HepG2 (cell line): Measurements from ENCODE around the gene EIF1. TPM values are rescaled to one million over a fixed set of nuclear protein-coding genes. Genes with fewer than 3 reads are reported as not detected.

Source experiments
- ADNP ChIP-seq: sonication (generic); formaldehyde crosslinking; IDR thresholded peaks from 2 replicates; pipeline ENCODE4 v1.4.0; 2020; ENCODE audit warnings: missing genetic modification reagents
- BCL6 ChIP-seq: IDR thresholded peaks from 2 replicates; pipeline ENCODE4 v1.6.1; 2016; ENCODE audit warnings: missing genetic modification reagents, missing compliant biosample characterization
- EP300 ChIP-seq, 3 experiments: sonication (generic) in 1 of 3; formaldehyde crosslinking in 1 of 3; IDR thresholded peaks; 2 replicates each; pipeline versions ENCODE4 v1.5.1 to v1.6.1; 2011 to 2020; ENCODE audit warnings: low read depth in 2 of 3, low read length in 2 of 3, borderline replicate concordance in 1 of 3, improper control_type of control experiment in 1 of 3, mild to moderate bottlenecking in 1 of 3, missing genetic modification reagents in 1 of 3, moderate library complexity in 1 of 3
- FOXO1 ChIP-seq: sonication (generic); formaldehyde crosslinking; IDR thresholded peaks from 2 replicates; pipeline ENCODE4 v1.4.0; 2020; ENCODE audit warnings: missing genetic modification reagents
- GPN1 ChIP-seq: sonication (generic); formaldehyde crosslinking; IDR thresholded peaks from 2 replicates; pipeline ENCODE4 v1.5.1; 2020; ENCODE audit warnings: missing genetic modification reagents, borderline replicate concordance
- HBP1 ChIP-seq: IDR thresholded peaks from 2 replicates; pipeline ENCODE4 v1.6.1; 2016; ENCODE audit warnings: low read depth, control low read depth
- HHEX ChIP-seq: IDR thresholded peaks from 2 replicates; pipeline ENCODE4 v1.6.1; 2016; ENCODE audit warnings: control low read depth
- HIVEP1 ChIP-seq: sonication (generic); formaldehyde crosslinking; IDR thresholded peaks from 2 replicates; pipeline ENCODE4 v1.4.0; 2020; ENCODE audit warnings: mild to moderate bottlenecking, missing genetic modification reagents
- HNF4A ChIP-seq: sonication (generic); formaldehyde crosslinking; IDR thresholded peaks from 2 replicates; pipeline ENCODE4 v1.4.0; 2020; ENCODE audit warnings: missing genetic modification reagents
- JARID2 ChIP-seq: sonication (generic); formaldehyde crosslinking; IDR thresholded peaks from 2 replicates; pipeline ENCODE4 v1.8.1; 2023; ENCODE audit warnings: missing genetic modification reagents, inconsistent platforms; ENCODE audit not compliant: insufficient replicate concordance
- KDM4B ChIP-seq: sonication (generic); formaldehyde crosslinking; IDR thresholded peaks from 2 replicates; pipeline ENCODE4 v1.4.0; 2020; ENCODE audit warnings: missing genetic modification reagents
- MED1 ChIP-seq: sonication (generic); formaldehyde crosslinking; IDR thresholded peaks from 2 replicates; pipeline ENCODE4 v1.4.0; 2020; ENCODE audit warnings: missing genetic modification reagents
- MIXL1 ChIP-seq: IDR thresholded peaks from 2 replicates; pipeline ENCODE4 v1.6.1; 2016
- NFIC ChIP-seq: IDR thresholded peaks from 2 replicates; pipeline ENCODE4 v1.6.1; 2012; ENCODE audit warnings: mild to moderate bottlenecking, low read length, inconsistent platforms
- NFYB ChIP-seq: sonication (generic); formaldehyde crosslinking; IDR thresholded peaks from 2 replicates; pipeline ENCODE4 v1.4.0; 2020; ENCODE audit warnings: missing genetic modification reagents
- NR2F6 ChIP-seq, 2 experiments: IDR thresholded peaks; 2 replicates each; pipeline ENCODE4 v1.6.1; 2016; ENCODE audit warnings: antibody characterized with exemption in 1 of 2, mild to moderate bottlenecking in 1 of 2
- PCBP1 ChIP-seq: fragments of 200-400 bp; formaldehyde crosslinking; IDR thresholded peaks from 2 replicates; pipeline ENCODE4 v1.6.1; 2017; ENCODE audit warnings: mild to moderate bottlenecking, low read depth, low read length, borderline replicate concordance
- POGZ ChIP-seq: sonication (generic); formaldehyde crosslinking; IDR thresholded peaks from 2 replicates; pipeline ENCODE4 v1.4.0; 2020; ENCODE audit warnings: mild to moderate bottlenecking, missing genetic modification reagents
- POLR2A ChIP-seq, 2 experiments: IDR thresholded peaks; 2 replicates each; pipeline ENCODE4 v1.6.1; 2011; ENCODE audit warnings: low read depth in 2 of 2, low read length in 2 of 2, mild to moderate bottlenecking in 1 of 2, moderate library complexity in 1 of 2; ENCODE audit not compliant: insufficient read depth in 1 of 2
- PRMT3 ChIP-seq: sonication (generic); formaldehyde crosslinking; IDR thresholded peaks from 2 replicates; pipeline ENCODE4 v1.8.1; 2022; ENCODE audit warnings: low read depth, mild to moderate bottlenecking, moderate library complexity, missing genetic modification reagents, borderline replicate concordance
- RFX1 ChIP-seq: fragments of 450-650 bp; IDR thresholded peaks from 2 replicates; pipeline ENCODE4 v1.6.1; 2017
- RFX5 ChIP-seq: IDR thresholded peaks from 2 replicates; pipeline ENCODE4 v1.6.1; 2011; ENCODE audit warnings: low read depth, low read length, improper control_type of control experiment
- SOX13 ChIP-seq, 3 experiments: fragments of 450-650 bp in 1 of 3; sonication (generic) in 1 of 3; formaldehyde crosslinking in 1 of 3; IDR thresholded peaks in 2 of 3; conservative IDR thresholded peaks in 1 of 3; 2 replicates each; pipeline versions ENCODE4 v1.5.0 to v1.6.1; 2016 to 2020; ENCODE audit warnings: antibody characterized with exemption in 1 of 3, mild to moderate bottlenecking in 1 of 3, missing compliant biosample characterization in 1 of 3, missing genetic modification reagents in 1 of 3, moderate library complexity in 1 of 3
- TBL1XR1 ChIP-seq: fragments of 150-350 bp; IDR thresholded peaks from 2 replicates; pipeline ENCODE4 v1.6.1; 2014; ENCODE audit warnings: borderline replicate concordance, low read length; ENCODE audit not compliant: partially characterized antibody
- XBP1 ChIP-seq: sonication (generic); formaldehyde crosslinking; IDR thresholded peaks from 2 replicates; pipeline ENCODE4 v1.5.0; 2020; ENCODE audit warnings: missing genetic modification reagents
- ZNF337 ChIP-seq: sonication (generic); formaldehyde crosslinking; IDR thresholded peaks from 2 replicates; pipeline ENCODE4 v1.5.1; 2020; ENCODE audit warnings: missing genetic modification reagents, low read depth, mild to moderate bottlenecking, borderline replicate concordance
- ZNF33A ChIP-seq: sonication (generic); formaldehyde crosslinking; IDR thresholded peaks from 2 replicates; pipeline ENCODE4 v1.5.1; 2020; ENCODE audit warnings: missing genetic modification reagents, mild to moderate bottlenecking, moderate library complexity, borderline replicate concordance
- ZNF660 ChIP-seq: sonication (generic); formaldehyde crosslinking; IDR thresholded peaks from 2 replicates; pipeline ENCODE4 v1.5.1; 2020; ENCODE audit warnings: mild to moderate bottlenecking, low read depth, missing genetic modification reagents, borderline replicate concordance
- ZSCAN20 ChIP-seq: sonication (generic); formaldehyde crosslinking; IDR thresholded peaks from 2 replicates; pipeline ENCODE4 v1.4.0; 2020; ENCODE audit warnings: missing genetic modification reagents, mild to moderate bottlenecking, borderline replicate concordance
- polyA plus RNA-seq, 8 experiments: library from polyadenylated mRNA; depleted of rRNA in 3 of 8; stranded (reverse) in 7 of 8; unstranded in 1 of 8; fragments of >200 nt; fragmentation: Illumina TruSeq in 4 of 8; extraction: Trizol in 4 of 8; gene quantifications; 2 replicates each; pipeline versions ENCODE4 v1.2.1 to v1.2.3, GENCODE V29; 2011 to 2016; ENCODE audit warnings: low read depth in 4 of 8, missing spikeins in 1 of 8, mixed read lengths in 1 of 8; ENCODE audit not compliant: insufficient read depth in 1 of 8
- total RNA-seq, 5 experiments: library from RNA; depleted of rRNA; stranded (reverse); fragments of >200 nt; fragmentation: Illumina TruSeq; extraction: Trizol; gene quantifications; 2 replicates each; pipeline ENCODE4 v1.2.3, GENCODE V29; 2016; ENCODE audit warnings: low read depth in 1 of 5
- TF ChIP-seq, protein P1 (sequence below): sonication (generic); formaldehyde crosslinking; IDR thresholded peaks from 2 replicates; pipeline ENCODE4 v1.9.0; 2021; ENCODE audit warnings: missing genetic modification reagents, mild to moderate bottlenecking, borderline replicate concordance

The EIF1 gene
- total and polyA plus RNA-seq, 2 of the 13 experiments (the other 11 are each of a cell fraction or from before 2014, with no cell fraction given), result 147 to 517 TPM

DNA sequence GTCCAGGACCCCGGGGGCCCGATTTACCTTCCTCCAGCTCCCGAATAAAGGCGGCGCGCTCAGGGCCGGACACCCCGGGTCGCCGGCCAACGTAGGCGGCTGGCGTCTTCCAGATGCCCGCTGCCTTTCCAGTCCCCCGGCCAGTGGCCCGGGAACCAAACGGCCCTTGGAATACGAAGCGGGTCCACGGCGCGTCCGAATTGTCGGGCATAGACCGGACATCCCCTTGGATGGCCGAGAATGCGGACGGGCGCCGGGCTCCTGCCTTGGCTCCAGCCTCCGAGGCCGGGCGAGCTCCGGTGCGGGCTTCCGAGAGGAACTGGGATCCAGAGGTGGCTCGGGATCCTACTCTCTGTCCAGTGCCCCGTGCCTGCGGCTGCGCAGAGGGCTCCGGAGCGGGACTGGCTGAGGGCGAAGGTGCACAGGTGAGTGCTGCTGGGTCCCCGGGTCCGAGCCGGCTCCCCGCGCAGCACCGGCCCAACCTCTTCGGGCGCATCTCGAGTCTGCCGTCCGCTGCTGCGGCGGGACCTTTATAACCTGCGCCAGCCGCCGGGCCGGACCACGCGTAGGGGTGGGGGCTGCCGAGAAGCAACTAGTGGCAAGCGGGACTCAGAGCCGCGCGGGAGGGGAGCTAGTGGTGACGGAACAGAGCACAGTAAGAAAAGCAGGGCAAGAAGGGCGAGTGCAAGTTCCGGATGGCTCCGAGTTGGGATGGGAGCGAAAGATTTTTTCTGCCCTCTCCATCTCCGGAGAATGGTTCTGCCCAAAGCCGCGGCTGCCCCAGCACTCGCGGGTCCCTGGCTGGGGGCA, 45.7 kb downstream of the EIF1 start, which contains the start of gene HAP1 (continued):
- no peak for TF ChIP-seq EP300 (IDR thresholded peaks at IDR 0.05; ENCODE audit: low read depth in 2 of 2, low read length in 2 of 2)
- TF ChIP-seq EP300 (CRISPR knock-in tag; IDR thresholded peaks at IDR 0.05; ENCODE audit: borderline replicate concordance), result 0 out of 2 replicates have a peak, but pooled peaks have one; percentile 13
- TF ChIP-seq HBP1 (CRISPR knock-in tag), result no peak
- peak; percentile 84 to 90 for TF ChIP-seq POLR2A (IDR thresholded peaks at IDR 0.05; ENCODE audit: insufficient read depth in 1 of 2, low read depth in 2 of 2, low read length in 2 of 2)
- peak; percentile 27; the same call in 1 of the 2 replicates for TF ChIP-seq POGZ (CRISPR knock-in tag)
- TF ChIP-seq GPN1 (CRISPR knock-in tag), result 0 out of 2 replicates have a peak, but pooled peaks have one; percentile 64
- TF ChIP-seq FOXO1 (CRISPR knock-in tag), result peak; percentile 29; the same call in 1 of the 2 replicates
- no peak for TF ChIP-seq KDM4B
- no peak for TF ChIP-seq TBL1XR1
- no peak for TF ChIP-seq HNF4A (CRISPR knock-in tag)
- TF ChIP-seq NFIC, result no peak
- TF ChIP-seq, protein P1, sequence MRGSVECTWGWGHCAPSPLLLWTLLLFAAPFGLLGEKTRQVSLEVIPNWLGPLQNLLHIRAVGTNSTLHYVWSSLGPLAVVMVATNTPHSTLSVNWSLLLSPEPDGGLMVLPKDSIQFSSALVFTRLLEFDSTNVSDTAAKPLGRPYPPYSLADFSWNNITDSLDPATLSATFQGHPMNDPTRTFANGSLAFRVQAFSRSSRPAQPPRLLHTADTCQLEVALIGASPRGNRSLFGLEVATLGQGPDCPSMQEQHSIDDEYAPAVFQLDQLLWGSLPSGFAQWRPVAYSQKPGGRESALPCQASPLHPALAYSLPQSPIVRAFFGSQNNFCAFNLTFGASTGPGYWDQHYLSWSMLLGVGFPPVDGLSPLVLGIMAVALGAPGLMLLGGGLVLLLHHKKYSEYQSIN (CRISPR knock-in tag), result no peak
- no peak for TF ChIP-seq ZNF660 (CRISPR knock-in tag)
- no peak for TF ChIP-seq ADNP (CRISPR knock-in tag)
- no peak for TF ChIP-seq RFX1
- TF ChIP-seq JARID2 (CRISPR knock-in tag), result no peak
- no peak for TF ChIP-seq SOX13 (IDR thresholded peaks at IDR 0.05)
- TF ChIP-seq SOX13 (CRISPR knock-in tag; conservative IDR thresholded peaks at IDR 0.05 in 1 of 2, IDR thresholded peaks at IDR 0.05 in 1 of 2), result peak in 1 of 2 experiments; percentile 19; a peak in 1 of 4 replicates
- no peak for TF ChIP-seq XBP1 (CRISPR knock-in tag)
- TF ChIP-seq ZSCAN20 (CRISPR knock-in tag), result no peak
- TF ChIP-seq RFX5, result no peak
- no peak for TF ChIP-seq ZNF33A (CRISPR knock-in tag)
- TF ChIP-seq NR2F6 (IDR thresholded peaks at IDR 0.05), result no peak
- 0 out of 2 replicates have a peak, but pooled peaks have one; percentile 9 for TF ChIP-seq NR2F6 (CRISPR knock-in tag; IDR thresholded peaks at IDR 0.05)
- TF ChIP-seq MED1, result no peak
- no peak for TF ChIP-seq BCL6 (CRISPR knock-in tag)
- TF ChIP-seq HHEX (CRISPR knock-in tag), result no peak
- no peak for TF ChIP-seq PCBP1
- TF ChIP-seq NFYB (CRISPR knock-in tag), result 0 out of 2 replicates have a peak, but pooled peaks have one; percentile 24
- TF ChIP-seq HIVEP1 (CRISPR knock-in tag), result no peak
- no peak for TF ChIP-seq ZNF337 (CRISPR knock-in tag)
- no peak for TF ChIP-seq MIXL1 (CRISPR knock-in tag)
- TF ChIP-seq PRMT3, result no peak
